NCI-H345 treated with DMSO at 0.1 percent for 48 hours (cell line): ENCODE results near the gene TNFSF12.

ENCODE experiments used
- DNase-seq: peaks from one replicate; lab custom pipeline; 2025; ENCODE audit not compliant: unreplicated experiment; lab: John Stamatoyannopoulos, UW

TNFSF12 gene

DNA sequence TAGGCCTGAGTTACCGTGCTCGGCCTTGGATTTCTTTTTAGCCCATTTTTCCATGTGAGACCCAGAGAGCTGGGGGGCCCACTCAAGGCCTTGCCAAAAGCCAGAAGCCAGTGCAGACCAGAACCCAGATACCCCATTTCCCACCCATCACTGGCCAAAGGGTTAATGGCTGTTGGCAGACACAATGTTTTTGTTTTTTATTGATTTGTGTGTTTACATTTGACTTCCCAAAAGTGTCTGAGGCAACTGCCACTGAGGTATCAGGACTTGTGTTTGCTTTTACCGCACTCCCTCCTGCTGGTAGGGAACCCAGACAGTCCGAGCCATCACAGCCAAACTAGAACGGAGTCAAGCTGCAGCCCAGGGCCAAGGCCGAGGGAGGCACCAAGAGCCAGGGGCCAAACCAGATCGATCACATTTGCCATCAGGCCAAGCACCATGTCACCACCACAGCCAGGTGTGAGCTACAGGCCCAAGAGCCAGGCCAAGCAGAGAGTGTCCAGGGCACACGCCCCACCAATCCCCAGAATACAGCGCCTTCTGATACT is 7.7 kb upstream of the TNFSF12 start:
- DNase-seq, result no peak

DNA sequence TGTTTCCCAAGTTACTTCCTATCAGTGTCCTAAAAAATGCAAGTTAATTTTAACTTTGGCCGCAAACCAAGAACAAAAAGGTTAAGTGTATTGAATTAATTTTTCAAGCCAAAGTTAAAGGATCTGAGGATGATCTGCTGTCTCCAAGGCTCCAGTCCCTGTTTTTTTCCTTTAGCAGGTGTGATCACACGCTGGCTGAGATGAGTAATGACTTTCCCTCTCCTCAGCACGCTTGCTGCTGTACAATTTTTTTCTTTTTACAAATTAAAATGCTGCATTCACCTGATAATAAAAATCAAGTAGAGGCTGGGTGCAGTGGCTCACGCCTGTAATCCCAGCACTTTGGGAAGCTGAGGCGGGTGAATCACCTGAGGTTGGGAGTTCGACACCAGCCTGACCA is 3.9 kb upstream of the TNFSF12 start:
- no peak for DNase-seq

DNA sequence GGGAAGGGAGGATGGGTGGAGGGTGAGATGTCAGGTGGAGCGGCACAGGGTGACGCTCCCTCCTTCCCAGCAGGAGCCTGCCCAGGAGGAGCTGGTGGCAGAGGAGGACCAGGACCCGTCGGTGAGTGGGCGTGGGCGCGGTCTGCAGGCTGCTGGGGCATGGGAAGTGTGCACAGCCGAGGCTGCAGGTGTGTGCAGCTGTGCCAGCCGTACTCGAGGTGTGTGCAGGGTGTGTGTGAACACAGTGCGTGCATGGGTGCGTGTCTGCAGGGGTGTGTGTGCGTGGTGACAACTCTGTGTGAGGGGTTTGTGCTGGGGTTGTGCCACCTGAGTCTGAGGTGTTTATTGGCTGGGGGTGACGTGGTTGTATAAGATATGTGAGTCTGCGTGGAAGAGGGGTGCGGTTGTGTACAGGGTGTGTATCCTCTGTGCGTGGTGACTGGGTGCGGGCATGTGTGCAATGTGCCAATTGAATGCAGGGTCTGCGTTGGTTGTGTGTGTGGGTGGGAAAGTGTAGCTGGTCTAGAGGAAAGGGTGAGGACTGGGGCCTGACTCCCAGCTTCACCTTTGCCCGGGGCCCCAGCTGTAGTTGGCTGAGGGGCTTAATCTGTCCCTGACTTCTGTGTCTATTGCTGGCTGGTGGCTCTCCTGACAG is 670 bp downstream of the TNFSF12 start:
- no peak for DNase-seq

GRCh38 chr17:7550344-7550743 is 1.5 kb downstream of the TNFSF12 start:
- no peak for DNase-seq

DNA sequence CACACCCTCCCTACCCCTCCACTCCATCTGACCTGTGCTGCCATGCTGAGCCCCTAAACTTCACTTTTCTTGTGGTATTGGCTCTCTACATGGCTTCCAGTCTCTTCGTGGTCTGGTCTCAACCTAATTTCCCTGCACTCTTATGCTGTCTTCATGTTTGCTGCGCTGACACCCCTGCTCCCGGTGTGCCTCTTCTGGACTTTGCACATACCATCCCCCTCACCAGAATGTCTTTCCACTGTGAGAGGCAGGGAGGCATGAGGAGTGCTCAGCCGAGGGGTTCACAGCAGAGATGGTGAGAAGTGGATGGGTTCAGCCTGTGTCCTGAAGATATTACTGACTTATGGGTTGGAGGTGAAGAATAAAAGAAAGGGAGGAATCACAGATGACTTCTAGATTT is 2.5 kb downstream of the TNFSF12 start:
- DNase-seq, result no peak

DNA sequence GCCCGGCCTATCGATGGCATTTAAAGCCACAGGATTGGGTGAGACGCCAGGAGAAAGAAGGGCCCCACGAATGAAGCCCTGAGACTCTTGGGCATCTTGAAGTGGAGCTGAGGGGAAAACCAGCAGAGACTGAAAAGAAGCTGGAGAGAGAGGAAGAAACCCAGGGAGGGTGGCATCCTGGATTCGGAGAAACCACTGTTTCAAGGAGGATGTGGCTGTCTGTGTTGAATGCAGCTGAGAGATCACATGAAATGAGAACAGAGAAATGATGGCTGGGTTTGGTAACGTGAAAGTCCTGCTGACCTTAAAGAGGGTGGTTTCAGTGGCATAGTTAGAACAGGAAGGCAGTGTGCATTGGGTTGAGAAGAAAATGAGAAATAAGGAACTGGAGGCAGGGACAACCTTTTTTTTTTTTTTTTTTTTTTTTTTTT is 3.8 kb downstream of the TNFSF12 start:
- no peak for DNase-seq

DNA sequence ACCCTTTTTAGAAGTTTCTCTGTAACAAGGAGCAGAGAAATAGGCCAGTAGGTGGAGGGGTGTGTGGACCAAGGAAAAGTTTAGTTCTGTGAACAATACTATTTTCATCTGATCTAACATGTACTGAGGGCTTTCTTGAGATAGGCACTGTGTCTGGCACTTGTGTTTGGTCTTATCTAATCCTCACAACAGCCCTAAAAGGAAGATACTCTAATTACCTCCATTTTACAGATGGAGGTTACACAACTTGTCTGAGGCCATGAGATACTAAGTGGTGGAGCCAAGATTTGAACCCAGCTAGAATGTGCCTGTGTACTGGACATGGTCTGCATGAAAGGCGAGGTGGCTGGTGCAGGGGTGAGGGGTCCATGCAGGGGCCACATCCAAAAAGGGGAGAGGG is 4.5 kb downstream of the TNFSF12 start:
- no peak for DNase-seq

DNA sequence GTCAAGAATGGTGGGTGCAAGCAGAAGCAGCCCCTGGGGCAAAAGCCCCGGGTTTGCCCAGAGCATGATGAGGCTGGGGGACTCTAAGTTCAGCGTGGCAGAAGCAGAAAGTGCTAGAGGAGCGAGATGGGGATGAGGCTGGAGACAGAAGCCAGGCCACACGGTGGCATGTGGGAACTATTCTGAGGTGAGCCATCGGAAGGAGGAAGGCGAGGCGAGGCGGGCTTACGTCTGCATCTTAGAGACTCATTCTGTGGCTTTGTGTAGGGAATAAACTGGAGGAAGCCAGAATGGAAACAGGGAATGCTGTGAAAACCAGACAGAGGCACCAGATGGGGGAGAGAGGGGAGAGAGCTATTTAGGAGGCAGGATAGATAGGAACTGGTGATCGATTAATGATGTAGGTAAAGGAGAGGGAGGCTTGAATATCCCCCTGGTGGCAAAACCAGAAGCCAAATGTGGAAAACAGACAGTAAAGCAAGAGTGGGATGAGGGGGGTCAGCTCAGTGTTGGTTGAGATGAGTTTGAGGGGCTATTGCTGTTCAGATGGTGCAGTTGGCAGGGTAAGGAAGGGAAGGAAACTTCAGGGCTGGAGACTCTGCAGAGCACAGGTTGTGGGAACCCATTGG is 6.6 kb downstream of the TNFSF12 start:
- DNase-seq, result no peak

DNA sequence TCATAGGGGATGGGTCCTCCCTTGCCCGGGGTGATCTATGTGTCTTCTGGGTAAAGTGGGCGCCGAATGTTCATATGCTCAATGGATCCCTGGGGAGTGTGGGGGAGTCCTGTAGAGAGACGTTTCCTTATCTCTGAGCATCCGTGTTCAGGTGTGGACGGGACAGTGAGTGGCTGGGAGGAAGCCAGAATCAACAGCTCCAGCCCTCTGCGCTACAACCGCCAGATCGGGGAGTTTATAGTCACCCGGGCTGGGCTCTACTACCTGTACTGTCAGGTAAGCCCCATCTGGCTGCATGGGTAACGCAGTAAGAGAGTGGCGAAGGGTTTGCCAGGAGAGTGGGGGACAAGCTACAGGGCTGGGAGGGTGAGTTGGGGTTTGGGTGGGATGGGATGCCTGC is 7.8 kb downstream of the TNFSF12 start:
- no peak for DNase-seq

DNA sequence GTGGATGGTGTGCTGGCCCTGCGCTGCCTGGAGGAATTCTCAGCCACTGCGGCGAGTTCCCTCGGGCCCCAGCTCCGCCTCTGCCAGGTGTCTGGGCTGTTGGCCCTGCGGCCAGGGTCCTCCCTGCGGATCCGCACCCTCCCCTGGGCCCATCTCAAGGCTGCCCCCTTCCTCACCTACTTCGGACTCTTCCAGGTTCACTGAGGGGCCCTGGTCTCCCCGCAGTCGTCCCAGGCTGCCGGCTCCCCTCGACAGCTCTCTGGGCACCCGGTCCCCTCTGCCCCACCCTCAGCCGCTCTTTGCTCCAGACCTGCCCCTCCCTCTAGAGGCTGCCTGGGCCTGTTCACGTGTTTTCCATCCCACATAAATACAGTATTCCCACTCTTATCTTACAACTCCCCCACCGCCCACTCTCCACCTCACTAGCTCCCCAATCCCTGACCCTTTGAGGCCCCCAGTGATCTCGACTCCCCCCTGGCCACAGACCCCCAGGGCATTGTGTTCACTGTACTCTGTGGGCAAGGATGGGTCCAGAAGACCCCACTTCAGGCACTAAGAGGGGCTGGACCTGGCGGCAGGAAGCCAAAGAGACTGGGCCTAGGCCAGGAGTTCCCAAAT is 8.4 kb downstream of the TNFSF12 start:
- no peak for DNase-seq

GRCh38 chr17:7557775-7558543 is 9.1 kb downstream of the TNFSF12 start:
- no peak for DNase-seq

GRCh38 chr17:7558544-7559319 is 9.9 kb downstream of the TNFSF12 start, which contains the start of gene TNFSF13:
Gene TNFSF13, plus strand, starts transcription at chr17:7558750. Its CDS starts 290 bp downstream, at chr17:7559040.
- DNase-seq, result no peak

DNA sequence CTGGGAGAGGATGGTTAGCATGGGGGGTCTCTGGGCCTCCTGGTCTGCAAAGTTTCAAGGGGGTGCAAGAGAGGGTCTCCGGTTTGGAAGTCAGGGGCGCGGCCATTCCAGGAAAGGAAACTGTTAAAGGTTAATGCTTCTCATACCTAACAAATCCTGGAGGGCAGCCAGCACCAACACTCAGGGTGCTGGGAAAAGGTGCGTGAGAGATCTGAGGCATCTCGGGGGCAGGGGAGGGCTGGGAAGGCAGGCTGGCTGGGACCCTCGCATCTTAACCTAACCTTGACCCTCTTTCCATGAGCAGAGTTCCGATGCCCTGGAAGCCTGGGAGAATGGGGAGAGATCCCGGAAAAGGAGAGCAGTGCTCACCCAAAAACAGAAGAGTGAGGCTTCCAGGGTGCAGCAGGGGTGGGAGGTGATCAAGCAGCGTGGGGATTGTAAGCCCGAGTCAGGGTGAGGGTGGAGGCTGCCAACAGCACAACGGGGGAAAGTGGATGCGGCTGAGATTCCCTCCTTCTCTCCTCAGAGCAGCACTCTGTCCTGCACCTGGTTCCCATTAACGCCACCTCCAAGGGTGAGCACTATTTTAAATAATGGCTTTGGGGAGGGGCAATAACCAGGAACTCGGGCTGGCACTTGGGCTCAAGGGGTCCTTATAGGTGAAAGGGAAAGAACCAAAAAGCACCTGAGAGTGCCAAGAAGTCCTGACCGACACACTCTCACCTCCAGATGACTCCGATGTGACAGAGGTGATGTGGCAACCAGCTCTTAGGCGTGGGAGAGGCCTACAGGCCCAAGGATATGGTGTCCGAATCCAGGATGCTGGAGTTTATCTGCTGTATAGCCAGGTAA is 10.7 kb downstream of the TNFSF12 start:
- DNase-seq, result no peak

GRCh38 chr17:7560172-7561027 is 11.5 kb downstream of the TNFSF12 start:
- no peak for DNase-seq

- peak; percentile 55 for DNase-seq
Measured at GRCh38 chr17:7561028-7561575, 12.2 kb downstream of the TNFSF12 start.

- DNase-seq, result peak; percentile 42
Measured at GRCh38 chr17:7561589-7562207, 12.8 kb downstream of the TNFSF12 start, which contains the start of gene SENP3. Gene SENP3, plus strand, starts transcription at chr17:7561919. Its CDS starts 1,158 bp downstream, at chr17:7563077.

GRCh38 chr17:7562208-7562605 is 13.3 kb downstream of the TNFSF12 start:
- DNase-seq, result no peak
